A549 (cell line): ENCODE measurements around the gene HINT3. TPM values are rescaled to one million over a fixed set of nuclear protein-coding genes. Genes with fewer than 3 reads are reported as not detected.

Experiments
- ATAC-seq, 2 experiments: fragments of 200-7000 bp in 1 of 2; fragments of >200 bp in 1 of 2; cut with Nextera tagmentation in 1 of 2; cut with Tn5 transposase in 1 of 2; 3 replicates each; pipeline versions ENCODE4 v1.8.0 to v1.9.1; 2018 to 2020; ENCODE audit warnings: mild to moderate bottlenecking in 1 of 2, moderate library complexity in 1 of 2
- CTCF ChIA-PET: fragments of 300-600 bp; sonication (Branson Sonifier 250); formaldehyde crosslinking; extraction: SDS; loops from one replicate; lab custom pipeline; 2021; ENCODE audit warnings: antibody characterized with exemption, inconsistent platforms; lab: Yijun Ruan, JAX
- POLR2A ChIA-PET: fragments of 350-600 bp; formaldehyde crosslinking; extraction: SDS; loops from one replicate; lab custom pipeline; 2021; ENCODE audit warnings: antibody characterized with exemption, inconsistent platforms; lab: Yijun Ruan, JAX
- DNase-seq, 2 experiments: peaks; one replicate each; pipeline versions ENCODE4 v3.0.0 to v3.0.0-alpha.2; 2011 to 2016; ENCODE audit warnings: low read depth in 1 of 2, low spot score in 1 of 2
- FAIRE-seq: peaks from 2 replicates; lab custom pipeline; 2011; peaks lifted over from hg19 to GRCh38; lab: Jason Lieb, UNC
- H3K27ac ChIP-seq, 2 experiments: fragments of >200 bp; sonication (Bioruptor Twin); formaldehyde crosslinking; 3 replicates each; pipeline ENCODE4 v1.5.1; 2016 to 2017
- H3K4me1 ChIP-seq: fragments of >200 bp; sonication (Bioruptor Twin); formaldehyde crosslinking; 3 replicates; pipeline ENCODE4 v1.6.1; 2016
- H3K4me2 ChIP-seq: fragments of >200 bp; sonication (Bioruptor Twin); formaldehyde crosslinking; 3 replicates; pipeline ENCODE4 v1.6.1; 2016
- H3K4me3 ChIP-seq: fragments of >200 bp; sonication (Bioruptor Twin); formaldehyde crosslinking; 3 replicates; pipeline ENCODE4 v1.5.1; 2016
- H3K9me3 ChIP-seq: fragments of >200 bp; sonication (Bioruptor Twin); formaldehyde crosslinking; 3 replicates; pipeline ENCODE4 v1.6.1; 2016
- BHLHE40 ChIP-seq: IDR thresholded peaks from 2 replicates; pipeline ENCODE4 v1.6.1; 2012; ENCODE audit warnings: low read depth, low read length, inconsistent platforms
- CHD2 ChIP-seq: fragments of 150-350 bp; IDR thresholded peaks from 2 replicates; pipeline ENCODE4 v1.6.1; 2014; ENCODE audit warnings: low read length; ENCODE audit not compliant: partially characterized antibody
- CHD4 ChIP-seq: fragments of 200-600 bp; sonication (generic); IDR thresholded peaks from 2 replicates; pipeline ENCODE4 v1.6.1; 2016; ENCODE audit warnings: antibody characterized with exemption, mild to moderate bottlenecking, borderline replicate concordance
- ESRRA ChIP-seq: fragments of 150-350 bp; IDR thresholded peaks from 2 replicates; pipeline ENCODE4 v1.6.1; 2014; ENCODE audit warnings: mild to moderate bottlenecking, low read length, borderline replicate concordance
- FOSL2 ChIP-seq, 2 experiments: fragments of 450-650 bp in 1 of 2; fragments of >200 bp in 1 of 2; sonication (Bioruptor Twin) in 1 of 2; formaldehyde crosslinking; IDR thresholded peaks; 2 replicates each; pipeline versions ENCODE4 v1.5.0 to v1.6.1; 2016 to 2020; ENCODE audit warnings: mild to moderate bottlenecking in 1 of 2, moderate library complexity in 1 of 2
- FOXS1 ChIP-seq: fragments of 250-450 bp; sonication (Bioruptor Pico); IDR thresholded peaks from 2 replicates; pipeline ENCODE4 v1.5.0; 2020; ENCODE audit warnings: mild to moderate bottlenecking, moderate library complexity
- GATA3 ChIP-seq: IDR thresholded peaks from 2 replicates; pipeline ENCODE4 v1.6.1; 2012; ENCODE audit warnings: borderline replicate concordance
- HDAC2 ChIP-seq: fragments of 200-600 bp; sonication (generic); IDR thresholded peaks from 2 replicates; pipeline ENCODE4 v1.6.1; 2016
- HEYL ChIP-seq: fragments of 250-450 bp; sonication (Bioruptor Pico); IDR thresholded peaks from 2 replicates; pipeline ENCODE4 v1.8.0; 2021; ENCODE audit warnings: mild to moderate bottlenecking, moderate library complexity
- HOXB13 ChIP-seq: fragments of 250-450 bp; sonication (Bioruptor Pico); IDR thresholded peaks from 2 replicates; pipeline ENCODE4 v1.5.0; 2020; ENCODE audit warnings: low read depth, mild to moderate bottlenecking, moderate library complexity
- HOXB5 ChIP-seq: fragments of 250-450 bp; sonication (Bioruptor Pico); IDR thresholded peaks from 2 replicates; pipeline ENCODE4 v1.5.0; 2020; ENCODE audit warnings: mild to moderate bottlenecking, moderate library complexity
- JUN ChIP-seq, 2 experiments: fragments of >200 bp; sonication (Bioruptor Twin); formaldehyde crosslinking; IDR thresholded peaks; 2 replicates in 1 of 2; 3 replicates in 1 of 2; pipeline ENCODE4 v1.6.1; 2016 to 2017
- KDM1A ChIP-seq: fragments of 200-600 bp; sonication (generic); IDR thresholded peaks from 2 replicates; pipeline ENCODE4 v1.6.1; 2016; ENCODE audit warnings: low read depth, mild to moderate bottlenecking
- NPAS2 ChIP-seq: fragments of 250-450 bp; sonication (Bioruptor Pico); IDR thresholded peaks from 2 replicates; pipeline ENCODE4 v1.8.0; 2022; ENCODE audit warnings: mild to moderate bottlenecking, moderate library complexity, borderline replicate concordance
- PHF8 ChIP-seq: fragments of 200-600 bp; sonication (generic); IDR thresholded peaks from 2 replicates; pipeline ENCODE4 v1.6.1; 2016; ENCODE audit warnings: low read depth, mild to moderate bottlenecking, antibody characterized with exemption, moderate library complexity, borderline replicate concordance
- POLR2A ChIP-seq: IDR thresholded peaks from 2 replicates; pipeline ENCODE4 v1.6.1; 2012; ENCODE audit warnings: mild to moderate bottlenecking, low read length
- SREBF2 ChIP-seq: fragments of 450-650 bp; IDR thresholded peaks from 2 replicates; pipeline ENCODE4 v1.6.1; 2014; ENCODE audit warnings: mild to moderate bottlenecking, moderate library complexity
- TFCP2L1 ChIP-seq: fragments of 250-450 bp; sonication (Bioruptor Pico); IDR thresholded peaks from 2 replicates; pipeline ENCODE4 v1.5.0; 2021; ENCODE audit warnings: mild to moderate bottlenecking
- ZC3H11A ChIP-seq: fragments of 450-650 bp; IDR thresholded peaks from 2 replicates; pipeline ENCODE4 v1.6.1; 2014; ENCODE audit warnings: antibody characterized with exemption, mild to moderate bottlenecking
- ZNF302 ChIP-seq: fragments of 250-450 bp; sonication (Bioruptor Pico); IDR thresholded peaks from 2 replicates; pipeline ENCODE4 v1.9.0; 2021; ENCODE audit warnings: inconsistent platforms, mild to moderate bottlenecking, moderate library complexity
- ZSCAN20 ChIP-seq: fragments of 250-450 bp; sonication (Bioruptor Pico); IDR thresholded peaks from 2 replicates; pipeline ENCODE4 v1.8.0; 2022; ENCODE audit warnings: mild to moderate bottlenecking, moderate library complexity
- WGBS: methylation state at CpG from one replicate; pipeline ENCODE4 v1.1.6; 2017; ENCODE audit errors: missing lambda C conversion rate; 5-methylcytosine and 5-hydroxymethylcytosine counted together
- polyA plus RNA-seq, 4 experiments: library from polyadenylated mRNA; depleted of rRNA in 3 of 4; stranded (reverse); fragments of >200 nt; fragmentation: RNase III in 1 of 4; extraction: RNeasy Plus Mini Kit Qiagen cat#74134 plus additional on column Dnase treatment in 1 of 4; gene quantifications; 2 replicates in 3 of 4; 3 replicates in 1 of 4; pipeline ENCODE4 v1.2.3, GENCODE V29; 2011 to 2017
- TF ChIP-seq, protein P1 (sequence below): IDR thresholded peaks from 2 replicates; pipeline ENCODE4 v1.6.1; 2012
- TF ChIP-seq, protein P2 (sequence below): fragments of 200-600 bp; sonication (generic); IDR thresholded peaks from 2 replicates; pipeline ENCODE4 v1.6.1; 2016; ENCODE audit warnings: antibody characterized with exemption, mild to moderate bottlenecking, moderate library complexity
- TF ChIP-seq, protein P3 (sequence below): fragments of 250-450 bp; sonication (Bioruptor Pico); IDR thresholded peaks from 2 replicates; pipeline ENCODE4 v1.5.0; 2020; ENCODE audit warnings: low read depth, mild to moderate bottlenecking, moderate library complexity

HINT3 gene
- polyA plus RNA-seq, 2 of the 4 experiments (the other 2 are of a cell fraction): 4.7 to 13.0 TPM

DNA sequence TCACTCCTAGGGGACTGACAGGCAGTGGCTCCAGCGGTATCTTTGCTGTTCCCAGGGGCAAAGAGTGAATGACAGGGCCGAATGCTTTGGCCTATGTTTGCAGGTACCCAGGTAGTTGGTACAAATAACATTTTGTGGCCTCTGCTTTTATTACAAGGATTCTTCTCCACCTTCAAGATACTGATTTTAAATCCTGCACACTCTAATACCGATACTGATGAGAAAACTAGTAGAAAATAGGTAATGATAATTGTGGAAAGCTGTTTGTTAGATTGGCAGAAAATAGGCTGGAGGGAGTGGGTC lies 772 bp downstream of the HINT3 start (continued):
- TF ChIP-seq FOXS1 (CRISPR knock-in tag) (no peak), TFCP2L1 (no peak), HDAC2 (no peak), CHD2 (no peak), PHF8 (no peak), ZC3H11A (no peak), ESRRA (no peak), NPAS2 (CRISPR knock-in tag) (no peak), BHLHE40 (no peak), ZNF302 (CRISPR knock-in tag) (no peak)

DNA sequence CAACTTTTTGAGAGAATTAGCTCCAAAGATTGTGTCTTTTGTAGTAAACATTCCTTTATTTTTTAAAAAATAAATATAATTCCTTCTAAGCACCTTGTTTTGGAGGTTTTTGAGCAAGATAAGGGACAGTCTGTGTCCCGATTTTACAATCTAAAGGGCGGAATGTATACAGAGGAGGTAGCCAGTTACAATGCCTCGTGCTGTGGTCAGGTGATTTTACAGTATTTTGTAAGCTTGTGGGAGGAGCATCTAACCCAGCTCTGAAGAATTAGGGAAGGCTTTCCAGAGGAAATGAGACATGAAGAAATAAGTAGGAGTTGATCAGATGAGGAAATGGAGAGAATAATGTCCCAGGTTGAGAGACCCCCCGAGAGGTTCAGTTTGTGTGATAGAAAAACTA lies 1.3 kb downstream of the HINT3 start:
- CTCF ChIA-PET: interaction anchor here (0.9 to 8.4 kb wide), 14 partner anchors 9 to 176 kb away, joined by 3 to 148 read pairs (median 6); no protein-coding TSS in a partner anchor
- POLR2A ChIA-PET: interaction anchor here (0.6 to 3.0 kb wide), 3 partner anchors 28 to 167 kb away, joined by 3 to 14 read pairs (median 7); partner anchors contain the start of genes NCOA7 and TRMT11
- 27% methylated on average over 4 of the region's 4 CpGs for WGBS
- no peaks in the 10 kb centered on the region for H3K9me3 ChIP-seq
- TF ChIP-seq JUN (IDR thresholded peaks at IDR 0.05) (no peak), TFCP2L1 (no peak), SREBF2 (no peak), ESRRA (no peak), KDM1A (no peak), POLR2A (no peak), CHD2 (no peak), GATA3 (no peak), CHD4 (no peak), HOXB13 (CRISPR knock-in tag) (no peak), FOSL2 (IDR thresholded peaks at IDR 0.05) (no peak), FOSL2 (CRISPR knock-in tag; IDR thresholded peaks at IDR 0.05) (no peak), ZSCAN20 (CRISPR knock-in tag) (no peak), HEYL (CRISPR knock-in tag) (no peak), HOXB5 (CRISPR knock-in tag) (no peak)
- TF ChIP-seq, protein P1, sequence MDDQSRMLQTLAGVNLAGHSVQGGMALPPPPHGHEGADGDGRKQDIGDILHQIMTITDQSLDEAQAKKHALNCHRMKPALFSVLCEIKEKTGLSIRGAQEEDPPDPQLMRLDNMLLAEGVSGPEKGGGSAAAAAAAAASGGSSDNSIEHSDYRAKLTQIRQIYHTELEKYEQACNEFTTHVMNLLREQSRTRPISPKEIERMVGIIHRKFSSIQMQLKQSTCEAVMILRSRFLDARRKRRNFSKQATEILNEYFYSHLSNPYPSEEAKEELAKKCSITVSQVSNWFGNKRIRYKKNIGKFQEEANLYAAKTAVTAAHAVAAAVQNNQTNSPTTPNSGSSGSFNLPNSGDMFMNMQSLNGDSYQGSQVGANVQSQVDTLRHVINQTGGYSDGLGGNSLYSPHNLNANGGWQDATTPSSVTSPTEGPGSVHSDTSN: no peak
- TF ChIP-seq, protein P2, sequence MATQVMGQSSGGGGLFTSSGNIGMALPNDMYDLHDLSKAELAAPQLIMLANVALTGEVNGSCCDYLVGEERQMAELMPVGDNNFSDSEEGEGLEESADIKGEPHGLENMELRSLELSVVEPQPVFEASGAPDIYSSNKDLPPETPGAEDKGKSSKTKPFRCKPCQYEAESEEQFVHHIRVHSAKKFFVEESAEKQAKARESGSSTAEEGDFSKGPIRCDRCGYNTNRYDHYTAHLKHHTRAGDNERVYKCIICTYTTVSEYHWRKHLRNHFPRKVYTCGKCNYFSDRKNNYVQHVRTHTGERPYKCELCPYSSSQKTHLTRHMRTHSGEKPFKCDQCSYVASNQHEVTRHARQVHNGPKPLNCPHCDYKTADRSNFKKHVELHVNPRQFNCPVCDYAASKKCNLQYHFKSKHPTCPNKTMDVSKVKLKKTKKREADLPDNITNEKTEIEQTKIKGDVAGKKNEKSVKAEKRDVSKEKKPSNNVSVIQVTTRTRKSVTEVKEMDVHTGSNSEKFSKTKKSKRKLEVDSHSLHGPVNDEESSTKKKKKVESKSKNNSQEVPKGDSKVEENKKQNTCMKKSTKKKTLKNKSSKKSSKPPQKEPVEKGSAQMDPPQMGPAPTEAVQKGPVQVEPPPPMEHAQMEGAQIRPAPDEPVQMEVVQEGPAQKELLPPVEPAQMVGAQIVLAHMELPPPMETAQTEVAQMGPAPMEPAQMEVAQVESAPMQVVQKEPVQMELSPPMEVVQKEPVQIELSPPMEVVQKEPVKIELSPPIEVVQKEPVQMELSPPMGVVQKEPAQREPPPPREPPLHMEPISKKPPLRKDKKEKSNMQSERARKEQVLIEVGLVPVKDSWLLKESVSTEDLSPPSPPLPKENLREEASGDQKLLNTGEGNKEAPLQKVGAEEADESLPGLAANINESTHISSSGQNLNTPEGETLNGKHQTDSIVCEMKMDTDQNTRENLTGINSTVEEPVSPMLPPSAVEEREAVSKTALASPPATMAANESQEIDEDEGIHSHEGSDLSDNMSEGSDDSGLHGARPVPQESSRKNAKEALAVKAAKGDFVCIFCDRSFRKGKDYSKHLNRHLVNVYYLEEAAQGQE: no peak
- TF ChIP-seq, protein P3, sequence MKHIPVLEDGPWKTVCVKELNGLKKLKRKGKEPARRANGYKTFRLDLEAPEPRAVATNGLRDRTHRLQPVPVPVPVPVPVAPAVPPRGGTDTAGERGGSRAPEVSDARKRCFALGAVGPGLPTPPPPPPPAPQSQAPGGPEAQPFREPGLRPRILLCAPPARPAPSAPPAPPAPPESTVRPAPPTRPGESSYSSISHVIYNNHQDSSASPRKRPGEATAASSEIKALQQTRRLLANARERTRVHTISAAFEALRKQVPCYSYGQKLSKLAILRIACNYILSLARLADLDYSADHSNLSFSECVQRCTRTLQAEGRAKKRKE (CRISPR knock-in tag): no peak
- TF ChIP-seq, all 56 proteins: peak for 0
- peak in 1 of 2 experiments; percentile 50 for DNase-seq
- H3K27ac ChIP-seq: peak overlapping the region; percentile 95 to 96
- peak overlapping the region; percentile 86 for H3K4me2 ChIP-seq
- peaks cover 19% of the 10 kb centered on the region; the same call in 2 of the 3 replicates for H3K4me1 ChIP-seq
- no peak for FAIRE-seq
- H3K4me3 ChIP-seq: peak overlapping the region; percentile 86
- 0 out of 6 replicates have a peak, but pooled peaks of 1 of the 2 experiments have one; percentile 19 for ATAC-seq
